ENCODE results near the gene SPINK4.

DNA sequence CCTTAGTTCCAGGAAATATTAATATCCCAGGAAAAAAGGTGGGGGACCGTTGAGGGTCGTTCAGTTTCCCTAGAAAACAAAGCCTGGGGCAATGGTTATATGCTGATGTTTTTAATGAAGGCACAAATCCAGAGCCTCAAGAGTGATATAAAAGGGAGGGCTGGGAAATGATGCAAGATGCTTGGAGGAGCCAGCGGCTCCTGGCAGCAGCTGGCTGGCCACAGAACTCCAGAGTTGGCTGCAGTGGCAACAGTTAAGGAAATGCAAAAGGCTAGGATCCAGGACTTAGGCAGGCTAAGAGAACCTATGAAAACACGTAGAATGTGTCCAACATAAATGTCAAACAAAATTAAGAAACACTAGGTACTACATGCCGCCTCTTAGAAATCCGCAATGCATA lies 41.8 kb upstream of the SPINK4 start:
- TF ChIP-seq, protein P1, sequence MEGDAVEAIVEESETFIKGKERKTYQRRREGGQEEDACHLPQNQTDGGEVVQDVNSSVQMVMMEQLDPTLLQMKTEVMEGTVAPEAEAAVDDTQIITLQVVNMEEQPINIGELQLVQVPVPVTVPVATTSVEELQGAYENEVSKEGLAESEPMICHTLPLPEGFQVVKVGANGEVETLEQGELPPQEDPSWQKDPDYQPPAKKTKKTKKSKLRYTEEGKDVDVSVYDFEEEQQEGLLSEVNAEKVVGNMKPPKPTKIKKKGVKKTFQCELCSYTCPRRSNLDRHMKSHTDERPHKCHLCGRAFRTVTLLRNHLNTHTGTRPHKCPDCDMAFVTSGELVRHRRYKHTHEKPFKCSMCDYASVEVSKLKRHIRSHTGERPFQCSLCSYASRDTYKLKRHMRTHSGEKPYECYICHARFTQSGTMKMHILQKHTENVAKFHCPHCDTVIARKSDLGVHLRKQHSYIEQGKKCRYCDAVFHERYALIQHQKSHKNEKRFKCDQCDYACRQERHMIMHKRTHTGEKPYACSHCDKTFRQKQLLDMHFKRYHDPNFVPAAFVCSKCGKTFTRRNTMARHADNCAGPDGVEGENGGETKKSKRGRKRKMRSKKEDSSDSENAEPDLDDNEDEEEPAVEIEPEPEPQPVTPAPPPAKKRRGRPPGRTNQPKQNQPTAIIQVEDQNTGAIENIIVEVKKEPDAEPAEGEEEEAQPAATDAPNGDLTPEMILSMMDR (IDR thresholded peaks at IDR 0.05), result no peak
- peak in 1 of 3 donors; percentile 56 for TF ChIP-seq POLR2AphosphoS5 (IDR thresholded peaks at IDR 0.05)
